Endothelial cell of hepatic sinusoid (primary cell): ENCODE measurements around the gene SSRP1.

Experiments
- in situ Hi-C: cut with HindIII; loops from 2 replicates; pipeline ENCODE4 v1.10.0; 2017; ENCODE audit warnings: low sequenced_read_pairs

The SSRP1 gene

GRCh38 chr11:57340039-57340615, 4.4 kb upstream of the SSRP1 start:
- in situ Hi-C loops: loop anchor here (25.0 kb wide), 1 partner anchor 172 kb away; the partner anchor contains the start of gene SLC43A1

- in situ Hi-C loops: loop anchor here (25.0 kb wide), 1 partner anchor 173 kb away; the partner anchor contains the start of gene SLC43A1
Measured at GRCh38 chr11:57339328-57339727, 3.6 kb upstream of the SSRP1 start.

- in situ Hi-C loops: loop anchor here (25.0 kb wide), 1 partner anchor 174 kb away; the partner anchor contains the start of gene SLC43A1
Measured at GRCh38 chr11:57338142-57338541, 2.5 kb upstream of the SSRP1 start, which contains the start of gene P2RX3. P2RX3 (plus strand) TSS chr11:57338352; CDS start chr11:57338551, 199 bp downstream.

GRCh38 chr11:57336856-57337255, 1.2 kb upstream of the SSRP1 start:
- in situ Hi-C loops: loop anchor here (25.0 kb wide), 1 partner anchor 175 kb away; the partner anchor contains the start of gene SLC43A1

- in situ Hi-C loops: loop anchor here (25.0 kb wide), 1 partner anchor 176 kb away; the partner anchor contains the start of gene SLC43A1
Measured at GRCh38 chr11:57336111-57336666, 497 bp upstream of the SSRP1 start.

- in situ Hi-C loops: loop anchor here (25.0 kb wide), 1 partner anchor 177 kb away; the partner anchor contains the start of gene SLC43A1
Measured at GRCh38 chr11:57335023-57335342, 709 bp downstream of the SSRP1 start.

GRCh38 chr11:57332694-57333440, 2.8 kb downstream of the SSRP1 start:
- in situ Hi-C loops: loop anchor here (25.0 kb wide), 1 partner anchor 179 kb away; the partner anchor contains the start of gene SLC43A1

GRCh38 chr11:57331720-57332119, 4.0 kb downstream of the SSRP1 start:
- in situ Hi-C loops: loop anchor here (25.0 kb wide), 1 partner anchor 181 kb away; the partner anchor contains the start of gene SLC43A1

- in situ Hi-C loops: loop anchor here (25.0 kb wide), 1 partner anchor 182 kb away; the partner anchor contains the start of gene SLC43A1
Measured at GRCh38 chr11:57330029-57330428, 5.7 kb downstream of the SSRP1 start.

GRCh38 chr11:57327721-57328120, 8.0 kb downstream of the SSRP1 start:
- in situ Hi-C loops: loop anchor here (25.0 kb wide), 1 partner anchor 185 kb away; the partner anchor contains the start of gene SLC43A1

- in situ Hi-C loops: loop anchor here (25.0 kb wide), 1 partner anchor 187 kb away; the partner anchor contains the start of gene SLC43A1
Measured at GRCh38 chr11:57325735-57326048, 10.0 kb downstream of the SSRP1 start.

GRCh38 chr11:57324886-57325734, 10.6 kb downstream of the SSRP1 start, which contains the start of gene TNKS1BP1:
TNKS1BP1 (minus strand) TSS chr11:57324952; CDS start chr11:57321885, 3,067 bp downstream.
- in situ Hi-C loops: loop anchor here (25.0 kb wide), 1 partner anchor 187 kb away; the partner anchor contains the start of gene SLC43A1

GRCh38 chr11:57324154-57324885, 11.4 kb downstream of the SSRP1 start:
- in situ Hi-C loops: no loop called here

- in situ Hi-C loops: no loop called here
Measured at GRCh38 chr11:57323855-57324153, 11.9 kb downstream of the SSRP1 start.

GRCh38 chr11:57323167-57323854, 12.4 kb downstream of the SSRP1 start:
- in situ Hi-C loops: no loop called here

- in situ Hi-C loops: no loop called here
Measured at GRCh38 chr11:57322256-57323166, 13.2 kb downstream of the SSRP1 start.

GRCh38 chr11:57321388-57322255, 14.1 kb downstream of the SSRP1 start:
- in situ Hi-C loops: no loop called here
